Measurements from ENCODE around the gene CHRDL2.

Gene CHRDL2

GRCh38 chr11:74685338-74685737, 45.9 kb downstream of the CHRDL2 start:
- no peak for DNase-seq (ENCODE audit: low read depth in 2 of 2)

- no peak for DNase-seq (ENCODE audit: low read depth in 2 of 2)
Measured at GRCh38 chr11:74684661-74685060, 46.6 kb downstream of the CHRDL2 start.

GRCh38 chr11:74683941-74684481, 47.2 kb downstream of the CHRDL2 start:
- DNase-seq (ENCODE audit: low read depth in 2 of 2) = no peak

DNA sequence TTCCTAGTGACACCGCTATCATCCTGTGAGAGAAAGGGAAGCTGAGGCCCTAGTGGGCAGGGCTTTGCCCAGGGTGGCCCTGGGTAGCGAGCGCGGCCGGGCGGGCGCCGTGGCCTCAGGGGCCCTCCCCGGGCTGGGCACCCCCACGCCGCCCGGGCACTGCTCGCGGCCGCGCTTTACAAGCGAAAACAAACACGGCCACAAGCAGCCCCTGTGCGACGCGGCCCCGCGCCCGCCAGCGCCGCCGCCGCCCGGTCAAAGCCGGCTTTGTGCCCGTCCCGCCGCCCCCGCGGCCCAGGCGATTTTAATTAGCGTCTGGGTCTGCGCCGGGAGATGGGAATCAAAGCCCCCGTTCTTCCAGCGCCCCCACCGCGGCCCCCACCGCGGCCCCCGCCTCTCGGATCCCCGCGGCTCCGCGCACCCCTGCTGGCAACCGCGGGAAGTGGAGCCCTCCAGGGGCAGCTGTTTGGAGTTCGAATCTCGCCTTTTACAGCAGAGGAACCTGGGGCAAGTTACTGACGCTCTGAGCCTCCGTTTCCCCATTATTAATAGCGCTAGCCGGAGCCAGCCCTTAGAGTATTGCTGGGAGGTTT, 47.9 kb downstream of the CHRDL2 start:
- no peak for DNase-seq (ENCODE audit: low read depth in 2 of 2)

GRCh38 chr11:74682731-74683278, 48.4 kb downstream of the CHRDL2 start:
- no peak for DNase-seq (ENCODE audit: low read depth in 2 of 2)

- DNase-seq (ENCODE audit: low read depth in 2 of 2) = no peak
Measured at GRCh38 chr11:74681686-74682651, 49.3 kb downstream of the CHRDL2 start.

GRCh38 chr11:74680703-74681531, 50.3 kb downstream of the CHRDL2 start:
- no peak for DNase-seq (ENCODE audit: low read depth in 2 of 2)

DNA sequence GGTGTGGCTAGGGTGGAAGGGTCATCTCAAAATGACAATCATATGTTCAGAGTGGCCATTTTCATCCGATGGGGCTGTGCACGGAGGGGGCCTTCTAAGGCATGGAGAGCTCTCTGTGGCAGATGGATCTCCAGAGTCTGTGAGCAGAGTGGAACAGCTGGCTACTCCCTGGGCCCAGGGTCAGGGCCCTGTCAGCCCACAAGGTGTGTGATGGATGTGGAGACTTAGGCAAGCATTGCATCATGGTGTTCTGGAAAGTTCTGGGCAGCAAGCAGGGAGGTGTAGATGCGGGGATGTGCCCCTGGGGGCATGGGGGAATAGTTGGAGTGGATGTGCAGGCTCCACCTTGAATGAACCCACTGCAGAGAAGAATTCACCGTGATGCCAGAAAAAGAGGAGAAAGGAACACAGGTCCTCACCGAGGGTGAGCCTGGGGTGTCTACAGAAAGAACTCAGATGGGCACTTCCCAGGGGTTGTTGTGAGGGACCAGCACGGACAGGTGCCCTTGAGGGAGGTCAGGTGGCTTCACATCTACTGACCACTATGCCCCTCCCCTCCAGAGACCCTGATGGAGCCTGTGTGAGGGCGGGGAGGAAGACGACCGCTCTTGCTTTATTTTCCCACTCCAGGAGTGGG, 51.1 kb downstream of the CHRDL2 start:
- no peak for DNase-seq (ENCODE audit: low read depth in 2 of 2)

GRCh38 chr11:74679513-74679865, 51.7 kb downstream of the CHRDL2 start:
- DNase-seq (ENCODE audit: low read depth in 2 of 2) = no peak

- no peak for DNase-seq (ENCODE audit: low read depth in 2 of 2)
Measured at GRCh38 chr11:74678591-74679512, 52.4 kb downstream of the CHRDL2 start.

- no peak for DNase-seq (ENCODE audit: low read depth in 2 of 2)
Measured at GRCh38 chr11:74678041-74678440, 53.2 kb downstream of the CHRDL2 start.

GRCh38 chr11:74677131-74677530, 54.1 kb downstream of the CHRDL2 start:
- DNase-seq (ENCODE audit: low read depth in 2 of 2) = no peak

DNA sequence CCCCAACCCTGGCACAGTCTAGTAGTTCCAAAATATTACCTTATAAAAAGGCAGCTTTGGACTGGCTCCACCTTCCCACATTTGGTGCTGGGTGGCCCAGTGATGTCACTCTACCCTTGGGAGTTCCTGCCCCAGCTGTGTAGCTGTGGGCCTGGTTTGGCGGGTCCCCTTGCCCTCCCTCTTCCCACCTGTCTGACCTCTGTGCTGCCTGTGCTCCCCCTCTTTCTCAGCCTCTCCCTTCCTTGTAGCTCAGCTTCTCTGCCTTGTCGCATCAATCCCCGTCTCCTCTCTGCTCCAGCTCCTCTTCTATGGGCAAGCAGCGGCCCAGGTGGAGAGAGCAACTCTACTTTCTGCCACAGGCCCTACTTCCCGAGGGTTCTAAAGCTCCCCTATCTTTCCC, 54.6 kb downstream of the CHRDL2 start:
- DNase-seq (ENCODE audit: low read depth in 2 of 2) = no peak

DNA sequence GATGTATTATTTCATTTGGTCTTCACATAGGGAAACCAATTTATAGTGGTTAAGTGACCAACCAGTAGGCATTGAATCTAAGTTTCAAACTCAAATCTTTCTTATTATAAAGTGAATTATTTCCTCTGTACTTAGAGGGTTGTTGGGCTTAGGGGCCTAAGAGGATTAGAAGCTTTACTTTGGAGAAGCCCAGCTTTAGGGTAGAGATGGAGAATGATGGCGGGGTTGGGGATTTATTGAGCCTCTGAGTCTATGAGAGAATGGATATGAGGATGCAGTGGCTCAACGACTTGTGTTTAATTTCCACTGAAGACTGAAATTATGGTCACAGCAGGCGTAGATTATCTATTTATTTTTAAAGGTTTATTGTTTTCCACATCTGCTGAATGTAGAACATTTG, 55.5 kb downstream of the CHRDL2 start:
- DNase-seq (ENCODE audit: low read depth in 2 of 2) = no peak

DNA sequence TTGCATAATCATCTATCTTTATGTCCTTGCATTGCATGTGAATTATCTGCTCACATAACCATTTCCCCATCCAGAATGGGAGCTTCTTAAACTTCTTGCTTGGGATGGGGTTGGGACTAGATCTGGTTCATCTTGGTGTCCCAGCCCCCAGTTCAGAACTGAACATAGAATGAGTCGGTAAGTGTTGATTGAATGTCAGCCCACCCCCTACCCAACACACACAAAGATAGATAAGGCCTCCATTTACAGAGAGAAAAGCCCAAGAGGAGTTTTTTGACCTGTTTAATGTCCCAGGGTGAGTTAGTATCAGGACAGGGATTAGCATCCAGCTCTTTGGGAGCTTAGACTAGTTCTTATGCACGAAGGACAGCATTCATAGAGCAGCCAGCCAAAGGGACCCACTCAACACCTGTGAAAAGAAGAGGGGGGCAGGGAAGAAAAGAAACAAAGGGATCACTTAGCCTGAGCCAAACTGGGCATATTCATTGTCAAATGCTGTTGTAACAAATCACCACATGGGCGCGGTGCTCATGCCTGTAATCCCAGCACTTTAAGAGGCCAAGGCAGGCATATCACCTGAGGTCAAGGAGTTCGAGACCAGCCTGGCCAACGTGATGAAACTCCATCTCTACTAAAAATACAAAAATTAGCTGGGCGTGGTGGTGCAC, 57.4 kb downstream of the CHRDL2 start:
- no peak for DNase-seq (ENCODE audit: low read depth in 2 of 2)

- DNase-seq (ENCODE audit: low read depth in 2 of 2) = no peak
Measured at GRCh38 chr11:74672956-74673692, 58.1 kb downstream of the CHRDL2 start.

- DNase-seq (ENCODE audit: low read depth in 2 of 2) = no peak
Measured at GRCh38 chr11:74672332-74672955, 58.8 kb downstream of the CHRDL2 start.

GRCh38 chr11:74671520-74672196, 59.6 kb downstream of the CHRDL2 start:
- no peak for DNase-seq (ENCODE audit: low read depth in 2 of 2)

Data from stimulated activated CD4-positive, alpha-beta T cell treated with anti-CD3 and anti-CD28 coated beads, Interleukin-12 subunit alpha, Interleukin-12 subunit beta, amount 100 ng/mL, for 24 hours (primary cell).